OCI-LY3 (cell line): ENCODE measurements around the gene ZNF655.

Experiments
- H2AFZ ChIP-seq: fragments of 200-600, 300-600 bp; shearing (Covaris generic); 2 replicates; pipeline ENCODE4 v1.6.0; 2014; ENCODE audit warnings: antibody characterized with exemption, low read depth, low read length
- H3K27ac ChIP-seq: fragments of 200-600, 300-600 bp; sonication (generic); 2 replicates; pipeline ENCODE4 v1.5.1; 2014; ENCODE audit warnings: mild to moderate bottlenecking, low read length, moderate library complexity, mixed read lengths
- H3K27me3 ChIP-seq: fragments of 200-600, 300-600 bp; sonication (generic); 2 replicates; pipeline ENCODE4 v1.6.1; 2014; ENCODE audit warnings: low read depth, low read length, mixed read lengths
- H3K36me3 ChIP-seq: fragments of 200-600, 300-600 bp; sonication (generic); replicated peaks from 2 replicates; pipeline ENCODE3; 2014; ENCODE audit warnings: low read depth, low read length, mixed read lengths
- H3K4me1 ChIP-seq: fragments of 300-600, 200-600 bp; sonication (generic); 2 replicates; pipeline ENCODE4 v1.6.1; 2014; ENCODE audit warnings: low read length, mixed read lengths
- H3K4me2 ChIP-seq: fragments of 200-600, 300-600 bp; sonication (generic); 2 replicates; pipeline ENCODE4 v1.6.1; 2014; ENCODE audit warnings: low read length, mixed read lengths
- H3K4me3 ChIP-seq: fragments of 300-600, 200-600 bp; sonication (generic); 2 replicates; pipeline ENCODE4 v1.5.1; 2014; ENCODE audit warnings: antibody characterized with exemption, mild to moderate bottlenecking, low read length, moderate library complexity
- H3K79me2 ChIP-seq: fragments of 300-600, 200-600 bp; shearing (Covaris generic); 2 replicates; pipeline ENCODE4 v1.6.1; 2014; ENCODE audit warnings: mild to moderate bottlenecking, low read length, mixed read lengths
- H3K9ac ChIP-seq: fragments of 300-600, 200-600 bp; shearing (Covaris generic); 2 replicates; pipeline ENCODE4 v1.6.0; 2014; ENCODE audit warnings: mild to moderate bottlenecking, low read length, moderate library complexity
- H3K9me3 ChIP-seq: fragments of 200-600, 300-600 bp; shearing (Covaris generic); 2 replicates; pipeline ENCODE4 v1.6.1; 2014; ENCODE audit warnings: low read length, mixed read lengths; ENCODE audit not compliant: insufficient read depth
- H4K20me1 ChIP-seq: fragments of 200-600, 300-600 bp; sonication (generic); 2 replicates; pipeline ENCODE4 v1.6.1; 2016; ENCODE audit warnings: low read length, mixed read lengths; ENCODE audit not compliant: insufficient read depth
- EZH2phosphoT487 ChIP-seq: fragments of 200-600 bp; shearing (Covaris generic); IDR thresholded peaks from 2 replicates; pipeline ENCODE4 v1.6.1; 2018; ENCODE audit warnings: antibody characterized with exemption, mixed run types, low read depth
- TF ChIP-seq, protein P1 (sequence below): fragments of 200-600, 300-600 bp; sonication (generic); IDR thresholded peaks from 2 replicates; pipeline ENCODE4 v1.5.1; 2014; ENCODE audit warnings: antibody characterized with exemption, low read length, low read depth

The ZNF655 gene

GRCh38 chr7:99623702-99624447 is 65.4 kb downstream of the ZNF655 start:
- Histone ChIP-seq H2AFZ (no peak overlapping the region), H3K9ac (no peak overlapping the region), H3K4me2 (no peak overlapping the region), H3K4me3 (no peak overlapping the region), H4K20me1 (no peaks in the 10 kb centered on the region), H3K27me3 (no peaks in the 10 kb centered on the region), H3K27ac (no peak overlapping the region), H3K36me3 (peaks cover 75% of the 10 kb centered on the region), H3K9me3 (no peaks in the 10 kb centered on the region), H3K79me2 (0 out of 2 replicates have a peak, but pooled peaks cover under 1% of the 10 kb centered on the region), H3K4me1 (no peaks in the 10 kb centered on the region)
- no peak for TF ChIP-seq EZH2phosphoT487
- TF ChIP-seq, protein P1, sequence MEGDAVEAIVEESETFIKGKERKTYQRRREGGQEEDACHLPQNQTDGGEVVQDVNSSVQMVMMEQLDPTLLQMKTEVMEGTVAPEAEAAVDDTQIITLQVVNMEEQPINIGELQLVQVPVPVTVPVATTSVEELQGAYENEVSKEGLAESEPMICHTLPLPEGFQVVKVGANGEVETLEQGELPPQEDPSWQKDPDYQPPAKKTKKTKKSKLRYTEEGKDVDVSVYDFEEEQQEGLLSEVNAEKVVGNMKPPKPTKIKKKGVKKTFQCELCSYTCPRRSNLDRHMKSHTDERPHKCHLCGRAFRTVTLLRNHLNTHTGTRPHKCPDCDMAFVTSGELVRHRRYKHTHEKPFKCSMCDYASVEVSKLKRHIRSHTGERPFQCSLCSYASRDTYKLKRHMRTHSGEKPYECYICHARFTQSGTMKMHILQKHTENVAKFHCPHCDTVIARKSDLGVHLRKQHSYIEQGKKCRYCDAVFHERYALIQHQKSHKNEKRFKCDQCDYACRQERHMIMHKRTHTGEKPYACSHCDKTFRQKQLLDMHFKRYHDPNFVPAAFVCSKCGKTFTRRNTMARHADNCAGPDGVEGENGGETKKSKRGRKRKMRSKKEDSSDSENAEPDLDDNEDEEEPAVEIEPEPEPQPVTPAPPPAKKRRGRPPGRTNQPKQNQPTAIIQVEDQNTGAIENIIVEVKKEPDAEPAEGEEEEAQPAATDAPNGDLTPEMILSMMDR, result no peak

DNA sequence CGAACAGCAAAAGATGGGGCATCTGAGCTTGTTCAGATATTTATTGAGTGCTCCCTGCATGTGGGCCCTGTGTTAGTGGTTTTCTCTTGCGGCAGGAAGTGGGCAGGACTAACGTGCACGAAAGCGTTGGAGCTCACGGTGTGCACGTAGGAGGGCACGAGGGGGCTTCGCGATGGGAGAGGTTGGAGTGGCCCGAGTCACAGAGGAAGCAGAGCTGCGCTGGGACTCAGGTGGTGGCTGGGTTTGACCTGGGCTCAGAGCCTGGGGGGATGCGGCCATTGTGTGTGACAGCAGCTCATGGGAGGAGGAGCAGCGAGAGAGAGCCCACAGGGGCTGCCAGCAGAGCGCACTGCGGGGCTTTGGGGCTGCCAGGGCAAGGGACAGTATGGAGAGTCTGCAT is 66.0 kb downstream of the ZNF655 start:
- H3K4me1 ChIP-seq, result no peaks in the 10 kb centered on the region
- H4K20me1 ChIP-seq, result no peaks in the 10 kb centered on the region
- H3K27ac ChIP-seq, result no peak overlapping the region
- no peak overlapping the region for H3K4me3 ChIP-seq
- no peaks in the 10 kb centered on the region for H3K27me3 ChIP-seq
- no peak overlapping the region for H3K4me2 ChIP-seq
- H3K9ac ChIP-seq, result no peak overlapping the region
- no peaks in the 10 kb centered on the region for H3K9me3 ChIP-seq
- peaks cover 74% of the 10 kb centered on the region for H3K36me3 ChIP-seq
- H3K79me2 ChIP-seq, result no peaks in the 10 kb centered on the region
- H2AFZ ChIP-seq, result no peak overlapping the region
- TF ChIP-seq EZH2phosphoT487, result no peak
- TF ChIP-seq, protein P1, result no peak

DNA sequence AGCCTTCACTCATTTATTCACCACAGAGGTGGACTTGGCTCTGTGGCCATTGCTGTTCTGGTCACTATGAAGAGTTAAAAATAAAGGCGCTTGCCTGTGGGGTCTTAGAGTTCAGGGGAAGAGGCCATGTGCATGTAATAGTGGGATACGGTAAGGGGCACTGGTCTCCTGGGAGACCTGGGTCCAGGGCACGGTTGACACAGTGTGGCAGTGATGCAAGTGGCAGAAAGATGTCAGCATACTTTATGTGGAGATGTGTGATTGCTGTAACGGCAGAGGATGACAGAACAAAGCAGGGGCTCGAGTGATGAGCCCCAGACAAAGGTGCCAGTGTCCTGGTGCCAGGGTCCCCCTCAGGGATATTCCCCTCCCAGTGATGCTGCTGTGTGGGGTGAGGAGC is 66.9 kb downstream of the ZNF655 start:
- no peak overlapping the region for H2AFZ ChIP-seq
- no peak overlapping the region for H3K9ac ChIP-seq
- H3K27ac ChIP-seq, result no peak overlapping the region
- no peak overlapping the region for H3K4me3 ChIP-seq
- H3K4me2 ChIP-seq, result no peak overlapping the region
- H3K79me2 ChIP-seq, result no peaks in the 10 kb centered on the region
- H3K27me3 ChIP-seq, result no peaks in the 10 kb centered on the region
- H3K4me1 ChIP-seq, result no peaks in the 10 kb centered on the region
- H4K20me1 ChIP-seq, result no peaks in the 10 kb centered on the region
- peaks cover 70% of the 10 kb centered on the region for H3K36me3 ChIP-seq
- H3K9me3 ChIP-seq, result no peaks in the 10 kb centered on the region
- no peak for TF ChIP-seq EZH2phosphoT487
- TF ChIP-seq, protein P1, result no peak

DNA sequence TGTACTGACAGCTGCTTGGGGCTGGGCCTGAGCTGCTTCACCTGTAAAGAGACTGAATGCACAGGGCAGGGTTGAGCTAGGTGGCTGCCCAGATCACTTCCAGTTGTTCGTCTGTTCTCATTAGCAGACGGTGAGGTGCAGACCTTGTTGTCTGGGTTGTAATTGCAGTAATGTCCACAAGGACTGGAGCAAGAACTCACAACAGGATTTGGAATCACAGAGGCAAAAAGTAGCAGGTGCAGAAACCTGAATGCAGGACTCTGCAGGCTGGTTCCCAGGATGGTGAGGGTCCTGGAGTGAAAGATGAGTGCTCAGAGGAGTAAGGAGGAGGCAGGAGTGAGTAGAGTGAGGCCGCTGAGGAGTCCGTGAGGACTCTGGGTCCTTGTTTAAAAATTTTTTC is 67.5 kb downstream of the ZNF655 start:
- H4K20me1 ChIP-seq, result no peaks in the 10 kb centered on the region
- no peak overlapping the region for H3K4me2 ChIP-seq
- H3K4me3 ChIP-seq, result no peak overlapping the region
- H3K36me3 ChIP-seq, result peaks cover 69% of the 10 kb centered on the region
- H3K9ac ChIP-seq, result no peak overlapping the region
- H2AFZ ChIP-seq, result no peak overlapping the region
- no peaks in the 10 kb centered on the region for H3K9me3 ChIP-seq
- no peaks in the 10 kb centered on the region for H3K27me3 ChIP-seq
- no peak overlapping the region for H3K27ac ChIP-seq
- no peaks in the 10 kb centered on the region for H3K4me1 ChIP-seq
- H3K79me2 ChIP-seq, result no peaks in the 10 kb centered on the region
- TF ChIP-seq, protein P1, result no peak
- TF ChIP-seq EZH2phosphoT487, result no peak
